DND-41 (cell line): ENCODE data around the gene CD4.
A peak's percentile ranks its signal among the peaks of the same experiment; 100 is the strongest.

ENCODE experiments used
- ATAC-seq: fragments of 200-7000 bp; cut with Tn5 transposase; 3 replicates; pipeline ENCODE4 v1.9.1; 2021; ENCODE audit warnings: low read depth; ENCODE audit not compliant: insufficient read depth
- DNase-seq: peaks from one replicate; pipeline ENCODE4 v3.0.0-alpha.2; 2020
- H2AFZ ChIP-seq: 2 replicates; pipeline ENCODE4 v1.6.0; 2012; ENCODE audit warnings: low read depth, low read length
- H3K27ac ChIP-seq: 2 replicates; pipeline ENCODE4 v1.5.1; 2012; ENCODE audit warnings: low read length, inconsistent platforms
- H3K27me3 ChIP-seq: fragments of 200-600 bp; sonication (generic); 2 replicates; pipeline ENCODE4 v1.6.0; 2012; ENCODE audit warnings: low read length, mild to moderate bottlenecking, inconsistent platforms; ENCODE audit not compliant: insufficient read depth, poor library complexity
- H3K36me3 ChIP-seq: 2 replicates; pipeline ENCODE4 v1.5.1; 2012; ENCODE audit warnings: low read length, inconsistent platforms; ENCODE audit not compliant: insufficient read depth
- H3K4me1 ChIP-seq: 2 replicates; pipeline ENCODE4 v1.5.1; 2012; ENCODE audit warnings: mild to moderate bottlenecking, low read length; ENCODE audit not compliant: insufficient read depth
- H3K4me2 ChIP-seq: 2 replicates; pipeline ENCODE4 v1.6.0; 2012; ENCODE audit warnings: mild to moderate bottlenecking, moderate library complexity, low read length, inconsistent platforms; ENCODE audit not compliant: insufficient read depth
- H3K4me3 ChIP-seq, 2 experiments: fragments of 200-600 bp in 1 of 2; shearing (Covaris generic) in 1 of 2; 2 replicates each; pipeline ENCODE4 v1.5.1; 2012 to 2016; ENCODE audit warnings: inconsistent platforms in 2 of 2, low read length in 2 of 2, mild to moderate bottlenecking in 2 of 2, low read depth in 1 of 2, moderate library complexity in 1 of 2
- H3K79me2 ChIP-seq: 2 replicates; pipeline ENCODE4 v1.6.0; 2012; ENCODE audit warnings: low read length, inconsistent platforms; ENCODE audit not compliant: insufficient read depth
- H3K9ac ChIP-seq: 2 replicates; pipeline ENCODE4 v1.6.0; 2012; ENCODE audit warnings: low read depth, mild to moderate bottlenecking, inconsistent platforms, low read length, moderate library complexity
- H3K9me3 ChIP-seq: 2 replicates; pipeline ENCODE4 v1.5.1; 2012; ENCODE audit warnings: low read length, moderate library complexity, mild to moderate bottlenecking, inconsistent platforms; ENCODE audit not compliant: insufficient read depth, severe bottlenecking
- H4K20me1 ChIP-seq: 2 replicates; pipeline ENCODE4 v1.6.0; 2012; ENCODE audit warnings: low read length; ENCODE audit not compliant: insufficient read depth
- CTCF ChIP-seq: IDR thresholded peaks from 2 replicates; pipeline ENCODE4 v1.5.1; 2012; ENCODE audit warnings: borderline replicate concordance, low read length, moderate library complexity, mild to moderate bottlenecking; ENCODE audit not compliant: poor library complexity, severe bottlenecking; ENCODE audit errors: extremely low read depth
- EZH2 ChIP-seq: IDR thresholded peaks from 3 replicates; pipeline ENCODE4 v1.6.1; 2012; ENCODE audit warnings: borderline replicate concordance, low read depth, mild to moderate bottlenecking, moderate library complexity, low read length, inconsistent platforms; ENCODE audit not compliant: severe bottlenecking

CD4 gene

DNA sequence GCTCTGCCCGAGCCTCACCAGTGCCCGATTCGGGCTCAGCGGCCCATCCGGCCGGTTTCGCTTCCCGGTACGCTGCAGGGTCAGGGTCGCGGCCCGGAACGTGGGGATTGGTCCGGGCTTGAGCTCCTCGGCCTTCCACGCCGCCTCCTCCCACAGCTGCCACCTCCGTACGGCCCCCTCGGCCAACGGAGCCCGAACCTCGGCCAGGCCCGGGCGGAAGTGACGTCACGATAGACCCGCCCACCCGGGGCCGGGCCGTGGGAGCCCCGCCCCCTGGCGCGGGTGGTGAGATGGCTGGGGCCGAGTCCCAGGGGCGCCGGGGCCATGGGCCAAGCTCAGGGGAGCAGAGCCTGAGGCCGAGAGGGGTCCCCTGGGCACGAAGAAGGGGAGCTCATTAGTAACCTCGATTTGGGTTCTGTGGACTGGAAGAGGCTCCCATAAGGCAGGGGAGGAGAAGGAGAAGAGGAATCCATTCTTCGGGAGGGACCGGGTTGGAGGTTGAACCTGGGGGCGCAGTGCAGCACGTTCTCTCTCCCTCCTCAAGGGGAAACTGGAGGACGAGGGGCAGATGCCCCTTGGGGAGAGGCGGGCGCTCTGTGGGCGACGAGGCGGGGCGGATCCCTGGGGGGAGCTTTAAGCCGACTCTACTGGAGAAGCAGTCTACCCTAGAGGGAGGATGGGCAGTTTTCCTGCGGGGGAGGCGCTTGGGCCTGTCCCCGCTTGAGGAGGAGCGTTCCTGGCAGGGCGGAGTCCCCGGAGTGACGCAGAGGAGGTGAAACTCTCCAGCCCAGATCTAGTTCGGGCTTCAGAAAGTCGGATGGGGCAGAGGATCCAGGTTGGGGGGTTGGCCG, 36.2 kb upstream of the CD4 start, which contains the start of gene MLF2:
MLF2 (minus strand) TSS at position 221 of the 851 bp plus-strand sequence. CDS start 807 bp downstream, outside the sequence.
- ATAC-seq (peak; percentile 95), DNase-seq (peak; percentile 98)
- H3K27me3 ChIP-seq: peaks cover 4% of the 10 kb centered on the region
- H3K9me3 ChIP-seq: no peaks in the 10 kb centered on the region
- H3K4me2 ChIP-seq: peak within 1 kb of the TSS; percentile 83
- H3K4me1 ChIP-seq: peaks cover 29% of the 10 kb centered on the region
- H4K20me1 ChIP-seq: peaks cover 13% of the 10 kb centered on the region
- peak within 1 kb of the TSS; percentile 91 for H2AFZ ChIP-seq
- peak within 1 kb of the TSS; percentile 95 for H3K27ac ChIP-seq
- peak within 1 kb of the TSS; percentile 80 for H3K9ac ChIP-seq
- H3K36me3 ChIP-seq: peaks cover 39% of the 10 kb centered on the region
- peak; percentile 98 for TF ChIP-seq CTCF
- no peak for TF ChIP-seq EZH2
- H3K4me3 ChIP-seq: peak within 1 kb of the TSS; percentile 48 to 63
- H3K79me2 ChIP-seq: peaks cover 26% of the 10 kb centered on the region

GRCh38 chr12:6753772-6754356, 35.5 kb upstream of the CD4 start:
- TF ChIP-seq EZH2: no peak
- TF ChIP-seq CTCF: no peak
- Histone ChIP-seq H3K27ac (peak overlapping the region; percentile 12; the same call in 1 of the 2 replicates), H3K36me3 (peaks cover 32% of the 10 kb centered on the region), H3K9ac (peak overlapping the region; percentile 80), H3K27me3 (peaks cover 4% of the 10 kb centered on the region), H2AFZ (peak overlapping the region; percentile 65), H4K20me1 (peaks cover 13% of the 10 kb centered on the region), H3K4me2 (peak overlapping the region; percentile 83), H3K4me3 (peak overlapping the region in 1 of 2 experiments; percentile 63; a peak in 2 of 4 replicates), H3K4me1 (peaks cover 29% of the 10 kb centered on the region), H3K79me2 (peaks cover 26% of the 10 kb centered on the region), H3K9me3 (no peaks in the 10 kb centered on the region)
- DNase-seq: no peak
- no peak for ATAC-seq

DNA sequence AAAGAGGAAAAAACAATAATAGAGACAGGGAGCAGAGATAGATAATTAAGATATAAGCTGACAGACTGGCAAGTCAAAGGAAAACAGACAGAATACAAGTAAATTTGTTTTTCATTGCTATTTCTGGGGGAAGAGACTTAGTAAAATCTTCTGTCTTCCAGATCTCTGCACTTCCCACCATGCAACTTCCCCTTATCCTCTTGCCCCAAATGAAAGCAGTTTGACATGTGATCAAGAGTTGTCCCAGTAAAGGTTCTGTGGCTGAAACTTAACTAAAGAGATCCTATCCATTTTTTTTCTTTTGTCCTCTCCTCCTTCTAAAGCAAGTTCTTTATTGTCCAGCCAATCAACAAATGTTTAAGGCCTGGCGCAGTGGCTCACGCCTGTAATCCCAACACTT, 34.9 kb upstream of the CD4 start:
- Histone ChIP-seq H3K9me3 (no peaks in the 10 kb centered on the region), H2AFZ (no peak overlapping the region), H3K9ac (no peak overlapping the region; the same call in 1 of the 2 replicates), H3K79me2 (peaks cover 26% of the 10 kb centered on the region), H3K4me1 (peaks cover 29% of the 10 kb centered on the region), H3K27me3 (peaks cover 4% of the 10 kb centered on the region), H3K27ac (no peak overlapping the region), H3K4me3 (no peak overlapping the region), H4K20me1 (peaks cover 13% of the 10 kb centered on the region), H3K4me2 (no peak overlapping the region), H3K36me3 (peaks cover 27% of the 10 kb centered on the region)
- no peak for DNase-seq
- TF ChIP-seq EZH2: no peak
- no peak for ATAC-seq

GRCh38 chr12:6757028-6757690, 32.2 kb upstream of the CD4 start:
- peaks cover 14% of the 10 kb centered on the region for H3K4me1 ChIP-seq
- H3K27ac ChIP-seq: no peak overlapping the region
- H2AFZ ChIP-seq: no peak overlapping the region
- no peak overlapping the region for H3K4me2 ChIP-seq
- peaks cover 10% of the 10 kb centered on the region for H3K79me2 ChIP-seq
- no peak overlapping the region for H3K4me3 ChIP-seq
- no peak for TF ChIP-seq EZH2
- TF ChIP-seq CTCF: no peak
- H3K36me3 ChIP-seq: peaks cover under 1% of the 10 kb centered on the region; the same call in 1 of the 2 replicates
- DNase-seq (no peak), ATAC-seq (no peak)
- no peaks in the 10 kb centered on the region for H3K9me3 ChIP-seq
- peaks cover under 1% of the 10 kb centered on the region for H4K20me1 ChIP-seq
- no peak overlapping the region for H3K9ac ChIP-seq
- peaks cover 12% of the 10 kb centered on the region for H3K27me3 ChIP-seq
